HFF-Myc (cell line): ENCODE measurements around the gene CNOT1.

Source experiments
- DNase-seq: peaks from one replicate; pipeline ENCODE4 v3.0.0-alpha.2; 2011; ENCODE audit warnings: low read depth; ENCODE audit errors: extremely low read depth
- H3K4me3 ChIP-seq: replicated peaks from 2 replicates; pipeline ENCODE4 v1.5.1; 2011; ENCODE audit warnings: low read depth, mild to moderate bottlenecking, control low read depth, low read length
- CTCF ChIP-seq: IDR thresholded peaks from 2 replicates; pipeline ENCODE4 v1.5.1; 2012; ENCODE audit warnings: mild to moderate bottlenecking, low read depth, low read length, control low read depth; ENCODE audit errors: missing control alignments

CNOT1 gene

GRCh38 chr16:58605562-58605961 is 24.1 kb downstream of the CNOT1 start:
- TF ChIP-seq CTCF: no peak
- DNase-seq: no peak
- no peak overlapping the region for H3K4me3 ChIP-seq

GRCh38 chr16:58591083-58591482 is 38.5 kb downstream of the CNOT1 start:
- H3K4me3 ChIP-seq: no peak overlapping the region
- no peak for DNase-seq
- TF ChIP-seq CTCF: no peak

- TF ChIP-seq CTCF: no peak
- DNase-seq: no peak
- H3K4me3 ChIP-seq: no peak overlapping the region
Observed at GRCh38 chr16:58589326-58589905, 40.2 kb downstream of the CNOT1 start.

GRCh38 chr16:58588406-58588805 is 41.2 kb downstream of the CNOT1 start:
- TF ChIP-seq CTCF: no peak
- DNase-seq: no peak
- no peak overlapping the region for H3K4me3 ChIP-seq

GRCh38 chr16:58586340-58587030 is 43.1 kb downstream of the CNOT1 start:
- no peak for TF ChIP-seq CTCF
- no peak for DNase-seq
- H3K4me3 ChIP-seq: no peak overlapping the region

- no peak for DNase-seq
- TF ChIP-seq CTCF: no peak
- no peak overlapping the region for H3K4me3 ChIP-seq
Observed at GRCh38 chr16:58584831-58585505, 44.7 kb downstream of the CNOT1 start.
